ENCODE data around the gene CREB3L2. TPM values are rescaled to one million over a fixed set of nuclear protein-coding genes. Genes with fewer than 3 reads are reported as not detected.

CREB3L2 gene
- total and polyA plus RNA-seq, 2 of the 8 experiments (the other 6 are each of a cell fraction or from before 2014, with no cell fraction given) = 14.4 to 48.3 TPM

DNA sequence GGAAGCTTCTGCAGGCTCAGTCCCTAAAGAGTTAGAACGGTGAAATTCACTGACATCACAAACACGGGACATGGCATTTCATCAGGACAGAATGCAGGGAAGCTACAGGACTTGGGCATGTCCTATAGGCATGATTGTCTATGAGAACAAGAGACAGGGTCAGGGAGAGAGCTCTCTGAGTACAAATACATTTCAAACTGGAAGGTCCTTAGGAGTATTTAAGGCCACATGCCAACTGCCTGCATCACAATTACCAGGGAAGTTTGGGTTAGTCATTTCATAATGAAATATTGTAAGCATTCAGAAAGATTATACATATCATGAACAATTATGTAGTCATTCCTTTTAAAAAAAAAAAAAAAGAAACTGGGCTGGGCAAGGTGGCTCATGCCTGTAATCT lies 71.3 kb downstream of the CREB3L2 start:
- H3K4me3 ChIP-seq (ENCODE audit: extremely low read depth in 1 of 4, insufficient read depth in 2 of 4, low read depth in 3 of 4, low read length in 4 of 4) = no peak overlapping the region
- no peaks in the 10 kb centered on the region for H3K9me3 ChIP-seq (ENCODE audit: insufficient read depth in 2 of 2, low read depth in 1 of 2, low read length in 1 of 2)
- no peak overlapping the region for H3K4me2 ChIP-seq (ENCODE audit: insufficient read depth in 1 of 2, low read depth in 2 of 2, low read length in 2 of 2)
- DNase-seq (ENCODE audit: low read depth in 1 of 2, low spot score in 2 of 2) (no peak), FAIRE-seq (no peak)
- H3K4ac ChIP-seq (replicated peaks; ENCODE audit: insufficient read length, low read depth, low read length) = no peak overlapping the region
- H3K14ac ChIP-seq (ENCODE audit: insufficient read length) = no peak overlapping the region
- H4K5ac ChIP-seq (ENCODE audit: insufficient read length, low read depth, low read length) = no peak overlapping the region
- no peak overlapping the region for H3K56ac ChIP-seq (replicated peaks; ENCODE audit: insufficient read length, low read depth, low read length)
- no peaks in the 10 kb centered on the region for H3K27me3 ChIP-seq (replicated peaks in 1 of 4; ENCODE audit: control insufficient read depth in 3 of 4, extremely low read depth in 1 of 4, insufficient read depth in 3 of 4, low read length in 3 of 4)
- no peak overlapping the region for H3K23ac ChIP-seq (ENCODE audit: insufficient read length)
- H3K9ac ChIP-seq (replicated peaks in 1 of 4; ENCODE audit: extremely low read depth in 1 of 4, low read depth in 3 of 4, low read length in 3 of 4) = no peak overlapping the region
- H2BK12ac ChIP-seq (ENCODE audit: low read depth, low read length) = no peak overlapping the region
- H3K79me1 ChIP-seq (ENCODE audit: low read depth, low read length) = peaks cover 2% of the 10 kb centered on the region; the same call in 1 of the 2 replicates
- H3K4me1 ChIP-seq (replicated peaks in 1 of 4; ENCODE audit: control insufficient read depth in 3 of 4, insufficient read depth in 4 of 4, low read length in 3 of 4) = peaks cover 0 to 8% (median 2%) of the 10 kb centered on the region in 4 experiments; a peak in 3 of 7 replicates
- peaks cover 0 to 17% (median 10%) of the 10 kb centered on the region in 4 experiments; a peak in 6 of 8 replicates for H3K36me3 ChIP-seq (ENCODE audit: control insufficient read depth in 2 of 4, insufficient read depth in 4 of 4, low read length in 3 of 4)
- no peak overlapping the region for H4K8ac ChIP-seq (ENCODE audit: extremely low read depth, insufficient read depth, low read length)
- no peak overlapping the region for H3K18ac ChIP-seq (ENCODE audit: extremely low read depth, low read length)
- WGBS, 2 experiments (ENCODE audit: extremely low coverage in 1 of 2, insufficient coverage in 1 of 2, insufficient read length in 1 of 2, insufficient replicate concordance in 2 of 2, low coverage in 1 of 2, low lambda C conversion rate in 2 of 2, missing lambda C conversion rate in 1 of 2) = 91% methylated on average over 2 of the region's 2 CpGs; no CpG with 5 or more reads in 1 of the 2 experiments
- peaks cover 3 to 36% of the 10 kb centered on the region in 2 experiments; a peak in 3 of 4 replicates for H3K79me2 ChIP-seq (ENCODE audit: control insufficient read depth in 1 of 2, insufficient read depth in 2 of 2, low read length in 2 of 2)
- no peak overlapping the region for H2AK5ac ChIP-seq (ENCODE audit: low read depth, low read length)
- no peak overlapping the region for H3K27ac ChIP-seq (ENCODE audit: low read depth, low read length)
- no peak overlapping the region for H2AFZ ChIP-seq (ENCODE audit: low read length)
- H2BK5ac ChIP-seq (ENCODE audit: low read depth, low read length) = no peak overlapping the region
- no peaks in the 10 kb centered on the region for H3K23me2 ChIP-seq (ENCODE audit: low read depth, low read length)
- POLR2A ChIA-PET (ENCODE audit: partially characterized antibody) = no interaction called here
- H2BK15ac ChIP-seq (ENCODE audit: low read length) = no peak overlapping the region
- CTCF ChIA-PET (ENCODE audit: partially characterized antibody) = interaction anchor here (1.1 to 1.5 kb wide), 2 partner anchors 13 to 274 kb away, joined by 3 read pairs; no protein-coding TSS in a partner anchor
- H2BK20ac ChIP-seq (ENCODE audit: low read length) = no peak overlapping the region
- no peak overlapping the region for H4K91ac ChIP-seq (replicated peaks; ENCODE audit: insufficient read length, low read length)
- H4K20me1 ChIP-seq (replicated peaks in 1 of 2; ENCODE audit: control insufficient read depth in 1 of 2, insufficient read depth in 2 of 2, low read length in 2 of 2) = no peaks in the 10 kb centered on the region
- no peak overlapping the region for H2BK120ac ChIP-seq (replicated peaks; ENCODE audit: low read depth, low read length)
- no peak for TF ChIP-seq RXRA (IDR thresholded peaks at IDR 0.05; ENCODE audit: insufficient read depth, low read depth, low read length)
- TF ChIP-seq KDM4A (IDR thresholded peaks at IDR 0.05; ENCODE audit: low read depth, low read length, severe bottlenecking) = no peak
- TF ChIP-seq FOSL1 (IDR thresholded peaks at IDR 0.05; ENCODE audit: insufficient read depth, low read depth, low read length) = no peak
- no peak for TF ChIP-seq TCF12 (IDR thresholded peaks at IDR 0.05; ENCODE audit: low read depth, low read length)
- no peak for TF ChIP-seq SIN3A (conservative IDR thresholded peaks at IDR 0.05 in 1 of 2, IDR thresholded peaks at IDR 0.05 in 1 of 2; ENCODE audit: low read depth in 1 of 2, low read length in 2 of 2)
- no peak for TF ChIP-seq TAF1 (IDR thresholded peaks at IDR 0.05; ENCODE audit: low read depth, low read length)
- no peak for TF ChIP-seq CHD1 (IDR thresholded peaks at IDR 0.05; ENCODE audit: low read depth, low read length)
- no peak for TF ChIP-seq YY1 (IDR thresholded peaks at IDR 0.05; ENCODE audit: low read depth, low read length)
- TF ChIP-seq, protein P1, sequence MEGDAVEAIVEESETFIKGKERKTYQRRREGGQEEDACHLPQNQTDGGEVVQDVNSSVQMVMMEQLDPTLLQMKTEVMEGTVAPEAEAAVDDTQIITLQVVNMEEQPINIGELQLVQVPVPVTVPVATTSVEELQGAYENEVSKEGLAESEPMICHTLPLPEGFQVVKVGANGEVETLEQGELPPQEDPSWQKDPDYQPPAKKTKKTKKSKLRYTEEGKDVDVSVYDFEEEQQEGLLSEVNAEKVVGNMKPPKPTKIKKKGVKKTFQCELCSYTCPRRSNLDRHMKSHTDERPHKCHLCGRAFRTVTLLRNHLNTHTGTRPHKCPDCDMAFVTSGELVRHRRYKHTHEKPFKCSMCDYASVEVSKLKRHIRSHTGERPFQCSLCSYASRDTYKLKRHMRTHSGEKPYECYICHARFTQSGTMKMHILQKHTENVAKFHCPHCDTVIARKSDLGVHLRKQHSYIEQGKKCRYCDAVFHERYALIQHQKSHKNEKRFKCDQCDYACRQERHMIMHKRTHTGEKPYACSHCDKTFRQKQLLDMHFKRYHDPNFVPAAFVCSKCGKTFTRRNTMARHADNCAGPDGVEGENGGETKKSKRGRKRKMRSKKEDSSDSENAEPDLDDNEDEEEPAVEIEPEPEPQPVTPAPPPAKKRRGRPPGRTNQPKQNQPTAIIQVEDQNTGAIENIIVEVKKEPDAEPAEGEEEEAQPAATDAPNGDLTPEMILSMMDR (IDR thresholded peaks at IDR 0.05; ENCODE audit: control extremely low read depth in 1 of 3, insufficient read depth in 1 of 3, low read depth in 1 of 3, low read length in 3 of 3) = no peak
- no peak for TF ChIP-seq JUND (IDR thresholded peaks at IDR 0.05; ENCODE audit: low read length)
- TF ChIP-seq PHF8 (conservative IDR thresholded peaks at IDR 0.05; ENCODE audit: low read depth, low read length) = no peak
